MG63 (cell line): Measurements from ENCODE around the gene SCARB1. TPM values are rescaled to one million over a fixed set of nuclear protein-coding genes. Genes with fewer than 3 reads are reported as not detected.

Experiments
- DNase-seq: peaks from one replicate; pipeline ENCODE4 v3.0.0-alpha.2; 2020
- H3K27me3 ChIP-seq: fragments of 250-450 bp; sonication (Bioruptor Pico); 2 replicates; pipeline ENCODE4 v1.5.1; 2020; ENCODE audit warnings: mild to moderate bottlenecking, moderate library complexity
- H3K36me3 ChIP-seq: fragments of 250-450 bp; sonication (Bioruptor Pico); 2 replicates; pipeline ENCODE4 v1.5.1; 2020; ENCODE audit warnings: mild to moderate bottlenecking, moderate library complexity
- H3K4me3 ChIP-seq: fragments of 250-450 bp; sonication (Bioruptor Pico); 2 replicates; pipeline ENCODE4 v1.5.1; 2020; ENCODE audit warnings: mild to moderate bottlenecking, moderate library complexity
- H3K9me3 ChIP-seq: fragments of 250-450 bp; sonication (Bioruptor Pico); 2 replicates; pipeline ENCODE4 v1.5.1; 2020; ENCODE audit warnings: mild to moderate bottlenecking, moderate library complexity
- total RNA-seq: library from RNA; depleted of rRNA; stranded (reverse); fragments of >200 nt; shearing (Covaris generic); gene quantifications from 2 replicates; pipeline ENCODE4 v1.2.3, GENCODE V29; 2014; ENCODE audit warnings: low replicate concordance

SCARB1 gene
- total RNA-seq, 1 experiment from 2014 or later = 35.4 TPM

- Histone ChIP-seq H3K4me3 (no peak overlapping the region), H3K27me3 (no peaks in the 10 kb centered on the region), H3K36me3 (no peaks in the 10 kb centered on the region), H3K9me3 (peaks cover 5% of the 10 kb centered on the region; the same call in 1 of the 2 replicates)
- no peak for DNase-seq
Measured at GRCh38 chr12:124746649-124747425, 116.8 kb downstream of the SCARB1 start.

- H3K4me3 ChIP-seq = no peak overlapping the region
- H3K9me3 ChIP-seq = no peaks in the 10 kb centered on the region
- no peaks in the 10 kb centered on the region for H3K27me3 ChIP-seq
- peak; percentile 96 for DNase-seq
- H3K36me3 ChIP-seq = no peaks in the 10 kb centered on the region
Measured at GRCh38 chr12:124745891-124746570, 117.6 kb downstream of the SCARB1 start.

- no peak for DNase-seq
- Histone ChIP-seq H3K27me3 (no peaks in the 10 kb centered on the region), H3K9me3 (no peaks in the 10 kb centered on the region), H3K4me3 (no peak overlapping the region), H3K36me3 (no peaks in the 10 kb centered on the region)
Measured at GRCh38 chr12:124745465-124745890, 118.2 kb downstream of the SCARB1 start.

- H3K36me3 ChIP-seq = no peaks in the 10 kb centered on the region
- H3K27me3 ChIP-seq = no peaks in the 10 kb centered on the region
- no peaks in the 10 kb centered on the region for H3K9me3 ChIP-seq
- H3K4me3 ChIP-seq = no peak overlapping the region
- DNase-seq = no peak
Measured at GRCh38 chr12:124744659-124745464, 118.8 kb downstream of the SCARB1 start.

- no peaks in the 10 kb centered on the region for H3K9me3 ChIP-seq
- H3K27me3 ChIP-seq = no peaks in the 10 kb centered on the region
- H3K4me3 ChIP-seq = no peak overlapping the region
- DNase-seq = no peak
- no peaks in the 10 kb centered on the region for H3K36me3 ChIP-seq
Measured at GRCh38 chr12:124744273-124744640, 119.4 kb downstream of the SCARB1 start.

GRCh38 chr12:124743479-124744272 lies 120.0 kb downstream of the SCARB1 start:
- Histone ChIP-seq H3K9me3 (no peaks in the 10 kb centered on the region), H3K4me3 (no peak overlapping the region), H3K36me3 (no peaks in the 10 kb centered on the region), H3K27me3 (no peaks in the 10 kb centered on the region)
- DNase-seq = no peak

- no peak overlapping the region for H3K4me3 ChIP-seq
- no peaks in the 10 kb centered on the region for H3K9me3 ChIP-seq
- no peak for DNase-seq
- H3K27me3 ChIP-seq = no peaks in the 10 kb centered on the region
- no peaks in the 10 kb centered on the region for H3K36me3 ChIP-seq
Measured at GRCh38 chr12:124742678-124743077, 121.0 kb downstream of the SCARB1 start.

GRCh38 chr12:124742111-124742510 lies 121.6 kb downstream of the SCARB1 start:
- no peak overlapping the region for H3K4me3 ChIP-seq
- no peaks in the 10 kb centered on the region for H3K36me3 ChIP-seq
- H3K9me3 ChIP-seq = no peaks in the 10 kb centered on the region
- H3K27me3 ChIP-seq = no peaks in the 10 kb centered on the region
- no peak for DNase-seq

GRCh38 chr12:124741211-124741610 lies 122.5 kb downstream of the SCARB1 start:
- no peak for DNase-seq

GRCh38 chr12:124740691-124741137 lies 123.0 kb downstream of the SCARB1 start:
- peak; percentile 23 for DNase-seq
- Histone ChIP-seq H3K4me3 (no peak overlapping the region), H3K9me3 (no peaks in the 10 kb centered on the region), H3K36me3 (no peaks in the 10 kb centered on the region), H3K27me3 (no peaks in the 10 kb centered on the region)

More at GRCh38 chr12:124741211-124741610, 122.5 kb downstream of the SCARB1 start:
- Histone ChIP-seq H3K27me3 (no peaks in the 10 kb centered on the region), H3K36me3 (no peaks in the 10 kb centered on the region), H3K4me3 (no peak overlapping the region), H3K9me3 (no peaks in the 10 kb centered on the region)

GRCh38 chr12:124739953-124740561 lies 123.6 kb downstream of the SCARB1 start:
- H3K27me3 ChIP-seq = no peaks in the 10 kb centered on the region
- H3K4me3 ChIP-seq = no peak overlapping the region
- no peak for DNase-seq
- H3K9me3 ChIP-seq = no peaks in the 10 kb centered on the region
- no peaks in the 10 kb centered on the region for H3K36me3 ChIP-seq

GRCh38 chr12:124738636-124739467 lies 124.8 kb downstream of the SCARB1 start:
- Histone ChIP-seq H3K4me3 (no peak overlapping the region), H3K36me3 (no peaks in the 10 kb centered on the region), H3K27me3 (no peaks in the 10 kb centered on the region), H3K9me3 (no peaks in the 10 kb centered on the region)
- no peak for DNase-seq

- no peak overlapping the region for H3K4me3 ChIP-seq
- no peaks in the 10 kb centered on the region for H3K36me3 ChIP-seq
- no peaks in the 10 kb centered on the region for H3K27me3 ChIP-seq
- no peak for DNase-seq
- H3K9me3 ChIP-seq = no peaks in the 10 kb centered on the region
Measured at GRCh38 chr12:124737772-124738635, 125.7 kb downstream of the SCARB1 start.

- Histone ChIP-seq H3K27me3 (no peaks in the 10 kb centered on the region), H3K9me3 (no peaks in the 10 kb centered on the region), H3K36me3 (no peaks in the 10 kb centered on the region), H3K4me3 (no peak overlapping the region)
- peak; percentile 36 for DNase-seq
Measured at GRCh38 chr12:124737040-124737419, 126.6 kb downstream of the SCARB1 start.
